ENCODE measurements around the gene IGSF21.

IGSF21 gene

GRCh38 chr1:18101508-18101907 is 6.1 kb upstream of the IGSF21 start:
- no peak for TF ChIP-seq CTCF (IDR thresholded peaks at IDR 0.05; ENCODE audit: control extremely low read depth, extremely low read depth, low read depth, missing control alignments)
- ChIA-PET POLR2A (no interaction called here), CTCF (interaction anchor here (0.7 to 5.3 kb wide), 7 partner anchors 10 to 442 kb away, joined by 3 to 42 read pairs (median 3); no protein-coding TSS in a partner anchor)
- no peak for DNase-seq (ENCODE audit: extremely low spot score)

GRCh38 chr1:18103788-18104421 is 3.7 kb upstream of the IGSF21 start:
- CTCF ChIA-PET: no interaction called here
- no peak for DNase-seq (ENCODE audit: extremely low spot score)
- no peak for TF ChIP-seq CTCF (IDR thresholded peaks at IDR 0.05; ENCODE audit: control extremely low read depth, extremely low read depth, low read depth, missing control alignments)
- POLR2A ChIA-PET: no interaction called here

- no peak for DNase-seq (ENCODE audit: extremely low spot score)
- CTCF ChIA-PET: interaction anchor here (1.6 kb wide), 1 partner anchor 443 kb away, joined by 4 read pairs; no protein-coding TSS in a partner anchor
- POLR2A ChIA-PET: no interaction called here
- TF ChIP-seq CTCF (IDR thresholded peaks at IDR 0.05; ENCODE audit: control extremely low read depth, extremely low read depth, low read depth, missing control alignments): no peak
Observed at GRCh38 chr1:18104546-18105100, 3.0 kb upstream of the IGSF21 start.

- ChIA-PET CTCF (interaction anchor here (1.6 kb wide), 1 partner anchor 444 kb away, joined by 4 read pairs; no protein-coding TSS in a partner anchor), POLR2A (no interaction called here)
- no peak for TF ChIP-seq CTCF (IDR thresholded peaks at IDR 0.05; ENCODE audit: control extremely low read depth, extremely low read depth, low read depth, missing control alignments)
- DNase-seq (ENCODE audit: extremely low spot score): no peak
Observed at GRCh38 chr1:18105196-18105595, 2.4 kb upstream of the IGSF21 start.

- TF ChIP-seq CTCF (IDR thresholded peaks at IDR 0.05; ENCODE audit: control extremely low read depth, extremely low read depth, low read depth, missing control alignments): no peak
- ChIA-PET CTCF (interaction anchor here (1.3 kb wide), 1 partner anchor 9 kb away, joined by 4 read pairs; no protein-coding TSS in a partner anchor), POLR2A (no interaction called here)
- DNase-seq (ENCODE audit: extremely low spot score): no peak
Observed at GRCh38 chr1:18108299-18109057, 880 bp downstream of the IGSF21 start.

DNA sequence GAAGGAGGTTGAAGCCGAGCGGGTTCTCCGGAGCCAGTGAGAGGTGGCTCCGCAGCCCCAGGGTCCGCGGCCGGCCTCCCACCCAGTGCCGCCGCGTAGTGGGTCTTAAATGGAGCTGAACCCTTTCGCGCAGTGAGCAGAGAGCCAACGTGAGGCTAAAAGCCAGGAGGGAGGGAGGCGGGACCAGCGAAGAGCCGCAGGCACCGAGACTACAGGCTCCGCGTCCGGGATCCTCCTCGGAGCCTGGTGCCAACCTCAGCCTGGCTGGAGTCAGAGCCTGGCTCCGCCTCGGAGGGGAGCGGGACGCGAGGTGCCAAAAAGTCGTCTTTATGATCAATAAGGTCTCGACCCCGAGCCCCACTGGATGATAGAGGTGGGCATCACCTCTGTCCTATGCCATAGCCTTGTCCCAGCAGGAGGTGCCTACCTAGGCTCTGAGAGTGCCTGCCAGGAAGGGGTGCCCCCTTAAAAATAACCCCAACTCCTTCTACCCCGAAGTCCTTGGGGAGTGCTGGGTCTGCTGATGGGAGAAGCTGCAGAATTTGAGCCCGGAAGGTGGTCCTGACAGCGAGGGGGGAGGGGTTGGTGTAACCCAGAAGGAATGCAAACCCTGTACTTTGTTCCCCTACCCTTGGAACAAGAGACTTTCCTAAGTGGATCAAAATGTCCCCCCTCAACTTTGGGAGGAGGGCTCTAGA is 1.6 kb downstream of the IGSF21 start:
- no peak for TF ChIP-seq CTCF (IDR thresholded peaks at IDR 0.05; ENCODE audit: control extremely low read depth, extremely low read depth, low read depth, missing control alignments)
- no peak for DNase-seq (ENCODE audit: extremely low spot score)
- CTCF ChIA-PET: no interaction called here
- POLR2A ChIA-PET: no interaction called here
